Duodenal mucosa (tissue), 2 donors: Measurements from ENCODE around the gene RSPH10B2.
"Not testable (repeated sequence)": the region's sequence is repeated elsewhere in the genome, so short reads cannot be mapped to it uniquely, and the experiment has no call there.

Experiments
- H3K27ac ChIP-seq: one replicate; pipeline ENCODE4 v1.7.0; 2013; ENCODE audit warnings: low read depth, low read length
- H3K27me3 ChIP-seq, 2 donors: one replicate each; pipeline ENCODE4 v1.7.0; 2013; ENCODE audit warnings: low read length in 2 of 2, control low read depth in 1 of 2; ENCODE audit not compliant: insufficient read depth in 2 of 2, control insufficient read depth in 1 of 2
- H3K36me3 ChIP-seq, 2 donors: one replicate each; pipeline ENCODE4 v1.7.0; 2013; ENCODE audit warnings: low read length in 2 of 2, control low read depth in 1 of 2; ENCODE audit not compliant: insufficient read depth in 2 of 2, control insufficient read depth in 1 of 2
- H3K4me1 ChIP-seq, 2 donors: one replicate each; pipeline ENCODE4 v1.7.0; 2013; ENCODE audit warnings: low read length in 2 of 2, control low read depth in 1 of 2; ENCODE audit not compliant: insufficient read depth in 2 of 2, control insufficient read depth in 1 of 2
- H3K4me3 ChIP-seq, 2 donors: one replicate each; pipeline ENCODE4 v1.7.0; 2013; ENCODE audit warnings: low read length in 2 of 2, low read depth in 1 of 2
- H3K9ac ChIP-seq, 2 donors: one replicate each; pipeline ENCODE4 v1.7.0; 2013; ENCODE audit warnings: low read length in 2 of 2, low read depth in 1 of 2
- H3K9me3 ChIP-seq, 2 donors: one replicate each; pipeline ENCODE4 v1.7.0; 2013; ENCODE audit warnings: low read length in 2 of 2, control low read depth in 1 of 2; ENCODE audit not compliant: control insufficient read depth in 1 of 2

Gene RSPH10B2

GRCh38 chr7:6726341-6726740 is 27.6 kb upstream of the RSPH10B2 start:
- not testable (repeated sequence) for H3K27ac ChIP-seq, H3K4me1 ChIP-seq, H3K27me3 ChIP-seq, H3K36me3 ChIP-seq, H3K4me3 ChIP-seq, H3K9me3 ChIP-seq, H3K9ac ChIP-seq

- Histone ChIP-seq H3K36me3 (peaks cover 0 to 2% of the 10 kb centered on the region in 2 donors), H3K4me3 (no peak overlapping the region), H3K9ac (no peak overlapping the region), H3K27ac (no peak overlapping the region), H3K27me3 (no peaks in the 10 kb centered on the region), H3K4me1 (peaks cover 2 to 9% of the 10 kb centered on the region in 2 donors), H3K9me3 (no peaks in the 10 kb centered on the region)
These were observed 26.2 kb upstream of the RSPH10B2 start for GRCh38 chr7:6727663-6728062.

- peak overlapping the region in 1 of 2 donors; percentile 84 for H3K9ac ChIP-seq
- not testable (repeated sequence) for H3K27ac ChIP-seq, H3K9me3 ChIP-seq, H3K27me3 ChIP-seq, H3K4me1 ChIP-seq
- peaks cover 0 to 11% of the 10 kb centered on the region in 2 donors for H3K36me3 ChIP-seq
- peak overlapping the region; percentile 82 to 84 for H3K4me3 ChIP-seq
These were observed 24.9 kb upstream of the RSPH10B2 start for GRCh38 chr7:6728893-6729491.

GRCh38 chr7:6729492-6730342 is 24.2 kb upstream of the RSPH10B2 start:
- H3K9me3 ChIP-seq: no peaks in the 10 kb centered on the region
- H3K27me3 ChIP-seq: no peaks in the 10 kb centered on the region
- H3K9ac ChIP-seq: peak overlapping the region; percentile 67 to 84
- peaks cover 2 to 9% of the 10 kb centered on the region in 2 donors for H3K4me1 ChIP-seq
- H3K27ac ChIP-seq: peak overlapping the region; percentile 73
- H3K36me3 ChIP-seq: peaks cover 0 to 11% of the 10 kb centered on the region in 2 donors
- H3K4me3 ChIP-seq: peak overlapping the region; percentile 82 to 84

GRCh38 chr7:6730343-6730633 is 23.6 kb upstream of the RSPH10B2 start:
- no peaks in the 10 kb centered on the region for H3K27me3 ChIP-seq
- no peak overlapping the region for H3K27ac ChIP-seq
- H3K9me3 ChIP-seq: no peaks in the 10 kb centered on the region
- H3K36me3 ChIP-seq: peaks cover 0 to 16% of the 10 kb centered on the region in 2 donors
- peak overlapping the region; percentile 67 to 84 for H3K9ac ChIP-seq
- H3K4me1 ChIP-seq: peaks cover 2 to 9% of the 10 kb centered on the region in 2 donors
- H3K4me3 ChIP-seq: peak overlapping the region; percentile 82 to 84

GRCh38 chr7:6738415-6738814 is 15.5 kb upstream of the RSPH10B2 start:
- H3K27ac ChIP-seq, H3K9ac ChIP-seq, H3K4me1 ChIP-seq, H3K4me3 ChIP-seq, H3K27me3 ChIP-seq, H3K9me3 ChIP-seq: not testable (repeated sequence)
- peaks cover 2 to 30% of the 10 kb centered on the region in 2 donors for H3K36me3 ChIP-seq

GRCh38 chr7:6744410-6745100 is 9.3 kb upstream of the RSPH10B2 start:
- H3K36me3 ChIP-seq, H3K9me3 ChIP-seq, H3K4me3 ChIP-seq, H3K27me3 ChIP-seq, H3K9ac ChIP-seq, H3K27ac ChIP-seq, H3K4me1 ChIP-seq: not testable (repeated sequence)

- H3K9me3 ChIP-seq, H3K27ac ChIP-seq, H3K4me1 ChIP-seq, H3K27me3 ChIP-seq, H3K9ac ChIP-seq, H3K36me3 ChIP-seq, H3K4me3 ChIP-seq: not testable (repeated sequence)
These were observed 4.6 kb upstream of the RSPH10B2 start for GRCh38 chr7:6749335-6749734.

- not testable (repeated sequence) for H3K4me3 ChIP-seq, H3K9me3 ChIP-seq, H3K4me1 ChIP-seq, H3K9ac ChIP-seq, H3K27me3 ChIP-seq, H3K36me3 ChIP-seq, H3K27ac ChIP-seq
These were observed 3.7 kb upstream of the RSPH10B2 start for GRCh38 chr7:6750173-6750572.

- H3K4me3 ChIP-seq, H3K9me3 ChIP-seq, H3K27ac ChIP-seq, H3K9ac ChIP-seq, H3K36me3 ChIP-seq, H3K27me3 ChIP-seq, H3K4me1 ChIP-seq: not testable (repeated sequence)
These were observed 7.3 kb downstream of the RSPH10B2 start for GRCh38 chr7:6761186-6761585.
